Nephron progenitor cell (in vitro differentiated cells): ENCODE measurements around the gene GRIK1.

ENCODE experiments used
- DNase-seq: peaks from one replicate; pipeline ENCODE4 v3.0.0; 2021
- H3K27ac Mint-ChIP-seq: 2 replicates; pipeline ENCODE4 v1.8.0; 2021; ENCODE audit warnings: mild to moderate bottlenecking, moderate library complexity, mixed read lengths
- H3K27me3 Mint-ChIP-seq: 2 replicates; pipeline ENCODE4 v1.8.0; 2021; ENCODE audit warnings: mild to moderate bottlenecking, low read depth, mixed read lengths; ENCODE audit not compliant: poor library complexity
- H3K36me3 Mint-ChIP-seq: 2 replicates; pipeline ENCODE4 v1.8.0; 2021; ENCODE audit warnings: low read depth, mixed read lengths
- H3K4me1 Mint-ChIP-seq: 2 replicates; pipeline ENCODE4 v1.8.0; 2021; ENCODE audit warnings: mixed read lengths
- H3K4me3 Mint-ChIP-seq: 2 replicates; pipeline ENCODE4 v1.8.0; 2021; ENCODE audit warnings: mild to moderate bottlenecking, moderate library complexity, mixed read lengths
- H3K9me3 Mint-ChIP-seq: 2 replicates; pipeline ENCODE4 v1.8.0; 2021; ENCODE audit warnings: mild to moderate bottlenecking, moderate library complexity, mixed read lengths
- TF ChIP-seq, protein P1 (sequence below): fragments of 200-600 bp; sonication (generic); IDR thresholded peaks from 2 replicates; pipeline ENCODE4 v1.5.0; 2021; ENCODE audit warnings: antibody characterized with exemption

GRIK1 gene

GRCh38 chr21:29526545-29526944 lies 413.3 kb downstream of the GRIK1 start:
- H3K27ac Mint-ChIP-seq = no peak overlapping the region
- H3K4me3 Mint-ChIP-seq = no peak overlapping the region
- H3K4me1 Mint-ChIP-seq = no peaks in the 10 kb centered on the region
- peaks cover 32% of the 10 kb centered on the region for H3K9me3 Mint-ChIP-seq
- TF ChIP-seq, protein P1, sequence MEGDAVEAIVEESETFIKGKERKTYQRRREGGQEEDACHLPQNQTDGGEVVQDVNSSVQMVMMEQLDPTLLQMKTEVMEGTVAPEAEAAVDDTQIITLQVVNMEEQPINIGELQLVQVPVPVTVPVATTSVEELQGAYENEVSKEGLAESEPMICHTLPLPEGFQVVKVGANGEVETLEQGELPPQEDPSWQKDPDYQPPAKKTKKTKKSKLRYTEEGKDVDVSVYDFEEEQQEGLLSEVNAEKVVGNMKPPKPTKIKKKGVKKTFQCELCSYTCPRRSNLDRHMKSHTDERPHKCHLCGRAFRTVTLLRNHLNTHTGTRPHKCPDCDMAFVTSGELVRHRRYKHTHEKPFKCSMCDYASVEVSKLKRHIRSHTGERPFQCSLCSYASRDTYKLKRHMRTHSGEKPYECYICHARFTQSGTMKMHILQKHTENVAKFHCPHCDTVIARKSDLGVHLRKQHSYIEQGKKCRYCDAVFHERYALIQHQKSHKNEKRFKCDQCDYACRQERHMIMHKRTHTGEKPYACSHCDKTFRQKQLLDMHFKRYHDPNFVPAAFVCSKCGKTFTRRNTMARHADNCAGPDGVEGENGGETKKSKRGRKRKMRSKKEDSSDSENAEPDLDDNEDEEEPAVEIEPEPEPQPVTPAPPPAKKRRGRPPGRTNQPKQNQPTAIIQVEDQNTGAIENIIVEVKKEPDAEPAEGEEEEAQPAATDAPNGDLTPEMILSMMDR = no peak
- no peaks in the 10 kb centered on the region for H3K27me3 Mint-ChIP-seq
- no peak for DNase-seq
- H3K36me3 Mint-ChIP-seq = peaks cover 14% of the 10 kb centered on the region

- Mint-ChIP-seq H3K9me3 (peaks cover 32% of the 10 kb centered on the region), H3K27ac (no peak overlapping the region), H3K36me3 (peaks cover 14% of the 10 kb centered on the region), H3K4me3 (no peak overlapping the region), H3K27me3 (no peaks in the 10 kb centered on the region), H3K4me1 (no peaks in the 10 kb centered on the region)
- DNase-seq = no peak
- TF ChIP-seq, protein P1 = no peak
Observed at GRCh38 chr21:29524055-29524454, 415.7 kb downstream of the GRIK1 start.

GRCh38 chr21:29523646-29524045 lies 416.1 kb downstream of the GRIK1 start:
- Mint-ChIP-seq H3K9me3 (peaks cover 32% of the 10 kb centered on the region), H3K27ac (no peak overlapping the region), H3K36me3 (peaks cover 14% of the 10 kb centered on the region), H3K4me1 (no peaks in the 10 kb centered on the region), H3K27me3 (no peaks in the 10 kb centered on the region), H3K4me3 (no peak overlapping the region)
- DNase-seq = no peak
- TF ChIP-seq, protein P1 = no peak

DNA sequence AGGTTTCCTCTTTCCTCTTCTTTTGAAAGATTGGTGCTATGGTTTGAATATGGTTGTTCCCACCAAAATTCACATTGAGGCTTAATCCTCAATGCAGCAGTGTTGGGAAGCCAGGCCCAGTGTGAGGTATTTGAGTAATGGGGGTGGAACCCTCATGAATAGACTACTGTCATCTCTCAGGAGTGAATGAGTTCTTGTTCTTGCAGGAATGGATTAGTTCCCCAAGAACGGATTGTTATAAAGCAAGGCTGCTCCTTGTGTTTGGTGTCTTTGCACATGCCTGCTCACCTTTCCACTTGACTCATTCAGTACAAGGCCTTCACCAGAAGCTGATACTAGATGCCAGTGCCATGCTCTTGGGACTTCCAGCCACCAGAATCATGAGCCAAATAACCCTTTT lies 417.9 kb downstream of the GRIK1 start:
- TF ChIP-seq, protein P1 = no peak
- no peak for DNase-seq
- Mint-ChIP-seq H3K9me3 (peaks cover 16% of the 10 kb centered on the region), H3K27me3 (no peaks in the 10 kb centered on the region), H3K4me1 (no peaks in the 10 kb centered on the region), H3K4me3 (no peak overlapping the region), H3K27ac (no peak overlapping the region), H3K36me3 (peaks cover 8% of the 10 kb centered on the region)

DNA sequence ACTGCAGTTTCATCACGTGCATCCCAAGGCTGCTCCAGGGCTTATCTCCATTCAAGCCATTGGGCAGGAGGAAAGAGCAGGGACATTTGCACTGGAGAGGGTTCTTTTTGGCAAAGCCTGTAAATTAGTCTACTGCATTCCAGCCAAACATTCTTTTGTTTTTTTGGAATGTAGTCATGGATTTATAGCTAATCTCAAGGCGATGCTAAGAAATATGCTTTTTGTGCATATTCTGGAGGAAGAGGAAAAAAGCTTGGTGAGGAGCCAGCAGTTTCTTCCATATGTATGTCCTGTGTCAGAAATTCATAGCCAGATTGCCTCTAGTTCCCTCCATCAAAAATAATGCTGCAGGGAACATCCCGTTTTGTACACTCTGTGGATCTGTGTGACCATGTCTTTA lies 419.6 kb downstream of the GRIK1 start:
- H3K36me3 Mint-ChIP-seq = peaks cover 6% of the 10 kb centered on the region
- no peaks in the 10 kb centered on the region for H3K4me1 Mint-ChIP-seq
- H3K27me3 Mint-ChIP-seq = peaks cover 5% of the 10 kb centered on the region
- DNase-seq = no peak
- no peak overlapping the region for H3K27ac Mint-ChIP-seq
- H3K9me3 Mint-ChIP-seq = peaks cover 9% of the 10 kb centered on the region
- H3K4me3 Mint-ChIP-seq = no peak overlapping the region
- TF ChIP-seq, protein P1 = no peak

DNA sequence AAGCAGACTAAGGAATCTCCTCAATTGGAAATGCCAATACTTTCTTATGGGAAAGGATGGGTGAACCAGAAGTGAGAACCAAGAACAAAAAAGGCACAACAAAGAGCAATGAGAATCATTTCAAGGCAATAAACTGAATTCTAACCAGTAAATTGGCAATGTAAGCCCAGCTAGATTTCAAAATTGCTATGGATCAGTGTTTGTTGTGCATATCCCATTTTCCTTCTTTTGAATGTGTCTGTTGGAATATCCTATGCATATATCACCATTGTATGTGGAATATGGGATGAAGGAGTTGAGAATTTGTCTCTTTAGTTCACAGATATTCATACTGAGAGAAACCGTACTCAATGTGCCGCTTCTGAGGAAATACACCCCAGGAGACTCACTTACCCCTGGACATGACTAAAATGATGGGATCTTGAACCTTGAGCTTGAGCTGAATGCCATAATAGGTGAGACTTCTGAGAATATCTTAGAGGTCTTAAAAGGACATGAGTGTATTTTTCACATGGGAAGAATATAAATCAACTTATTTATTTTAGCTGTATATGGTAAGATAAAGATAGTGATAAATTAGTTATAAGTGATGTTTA lies 425.0 kb downstream of the GRIK1 start:
- TF ChIP-seq, protein P1 = no peak
- Mint-ChIP-seq H3K36me3 (peaks cover 22% of the 10 kb centered on the region), H3K4me3 (no peak overlapping the region), H3K4me1 (no peaks in the 10 kb centered on the region), H3K27me3 (peaks cover 9% of the 10 kb centered on the region), H3K27ac (no peak overlapping the region), H3K9me3 (peaks cover 30% of the 10 kb centered on the region)
- no peak for DNase-seq
